Type B pancreatic cell (in vitro differentiated cells): ENCODE data around the gene CDKL2. TPM values are rescaled to one million over a fixed set of nuclear protein-coding genes. Genes with fewer than 3 reads are reported as not detected.

Source experiments
- DNase-seq: peaks from one replicate; pipeline ENCODE4 v3.0.0; 2021; ENCODE audit warnings: mixed read lengths; ENCODE audit not compliant: unreplicated experiment; ENCODE audit errors: extremely low spot score
- H3K27ac Mint-ChIP-seq: 2 replicates; pipeline ENCODE4 v1.8.0; 2021; ENCODE audit warnings: mild to moderate bottlenecking, mixed read lengths
- H3K27me3 Mint-ChIP-seq: 2 replicates; pipeline ENCODE4 v1.8.0; 2021; ENCODE audit warnings: mixed read lengths
- H3K36me3 Mint-ChIP-seq: 2 replicates; pipeline ENCODE4 v1.8.0; 2021; ENCODE audit warnings: mixed read lengths
- H3K4me1 Mint-ChIP-seq: one replicate; pipeline ENCODE4 v1.8.0; 2021; ENCODE audit warnings: mixed read lengths; ENCODE audit not compliant: unreplicated experiment
- H3K4me3 Mint-ChIP-seq: 2 replicates; pipeline ENCODE4 v1.8.0; 2021; ENCODE audit warnings: mild to moderate bottlenecking, mixed read lengths
- H3K9me3 Mint-ChIP-seq: 2 replicates; pipeline ENCODE4 v1.8.0; 2021; ENCODE audit warnings: mixed read lengths
- total RNA-seq: library from RNA; stranded (reverse); gene quantifications from 2 replicates; pipeline ENCODE4 v1.2.1, GENCODE V29; 2021; ENCODE audit warnings: low replicate concordance
- TF ChIP-seq, protein P1 (sequence below): fragments of 200-600 bp; sonication (generic); conservative IDR thresholded peaks from 2 replicates; pipeline ENCODE4 v1.5.0; 2021; ENCODE audit warnings: antibody characterized with exemption, mild to moderate bottlenecking

CDKL2 gene
- total RNA-seq, 1 donor from 2014 or later = 2.6 TPM

DNA sequence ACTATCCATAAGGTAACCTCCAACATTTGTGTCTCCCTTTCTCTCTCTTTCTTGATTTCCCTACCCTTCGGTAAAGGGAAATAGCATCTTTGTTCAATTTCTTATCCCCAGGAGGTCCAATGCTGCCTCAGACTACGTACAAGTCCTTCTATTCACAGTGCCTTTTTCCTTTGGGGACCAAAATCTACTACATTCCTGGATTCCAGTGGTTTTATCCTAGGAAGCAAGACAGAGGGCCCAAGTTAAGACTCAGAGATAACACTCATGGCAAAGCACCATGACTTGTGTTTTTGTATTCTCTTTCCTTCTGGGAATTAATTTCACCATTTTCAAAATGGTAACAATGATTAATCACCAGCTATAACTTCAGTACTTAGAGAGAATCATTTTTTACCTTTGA, 32.3 kb upstream of the CDKL2 start:
- no peaks in the 10 kb centered on the region for H3K9me3 Mint-ChIP-seq
- no peak for DNase-seq
- no peaks in the 10 kb centered on the region for H3K27me3 Mint-ChIP-seq
- H3K27ac Mint-ChIP-seq = no peak overlapping the region
- TF ChIP-seq, protein P1, sequence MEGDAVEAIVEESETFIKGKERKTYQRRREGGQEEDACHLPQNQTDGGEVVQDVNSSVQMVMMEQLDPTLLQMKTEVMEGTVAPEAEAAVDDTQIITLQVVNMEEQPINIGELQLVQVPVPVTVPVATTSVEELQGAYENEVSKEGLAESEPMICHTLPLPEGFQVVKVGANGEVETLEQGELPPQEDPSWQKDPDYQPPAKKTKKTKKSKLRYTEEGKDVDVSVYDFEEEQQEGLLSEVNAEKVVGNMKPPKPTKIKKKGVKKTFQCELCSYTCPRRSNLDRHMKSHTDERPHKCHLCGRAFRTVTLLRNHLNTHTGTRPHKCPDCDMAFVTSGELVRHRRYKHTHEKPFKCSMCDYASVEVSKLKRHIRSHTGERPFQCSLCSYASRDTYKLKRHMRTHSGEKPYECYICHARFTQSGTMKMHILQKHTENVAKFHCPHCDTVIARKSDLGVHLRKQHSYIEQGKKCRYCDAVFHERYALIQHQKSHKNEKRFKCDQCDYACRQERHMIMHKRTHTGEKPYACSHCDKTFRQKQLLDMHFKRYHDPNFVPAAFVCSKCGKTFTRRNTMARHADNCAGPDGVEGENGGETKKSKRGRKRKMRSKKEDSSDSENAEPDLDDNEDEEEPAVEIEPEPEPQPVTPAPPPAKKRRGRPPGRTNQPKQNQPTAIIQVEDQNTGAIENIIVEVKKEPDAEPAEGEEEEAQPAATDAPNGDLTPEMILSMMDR = no peak
- H3K4me3 Mint-ChIP-seq = no peak overlapping the region
- H3K36me3 Mint-ChIP-seq = peaks cover 16% of the 10 kb centered on the region
- H3K4me1 Mint-ChIP-seq = peaks cover 18% of the 10 kb centered on the region

DNA sequence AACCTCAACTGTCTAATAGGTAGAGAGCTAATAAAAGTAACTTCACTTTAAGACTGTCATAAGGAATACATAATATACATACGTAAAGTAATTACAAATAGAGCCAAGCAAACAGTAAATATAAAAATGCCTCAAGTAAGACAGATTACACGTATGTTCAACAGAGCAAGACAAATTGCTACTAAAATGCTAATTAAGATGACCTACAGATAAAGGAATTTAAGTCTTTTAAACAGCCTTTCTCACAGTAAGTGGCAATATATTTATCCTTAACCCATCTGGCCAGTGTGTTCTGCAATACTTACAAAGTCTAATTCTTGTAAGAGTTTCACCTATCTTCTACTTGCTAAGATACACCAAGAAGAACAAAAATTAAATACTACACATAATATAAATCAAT, 30.2 kb upstream of the CDKL2 start:
- Mint-ChIP-seq H3K4me3 (no peak overlapping the region), H3K4me1 (peaks cover 4% of the 10 kb centered on the region), H3K36me3 (peaks cover 21% of the 10 kb centered on the region), H3K27ac (no peak overlapping the region), H3K27me3 (no peaks in the 10 kb centered on the region), H3K9me3 (no peaks in the 10 kb centered on the region)
- TF ChIP-seq, protein P1 = no peak
- DNase-seq = no peak

DNA sequence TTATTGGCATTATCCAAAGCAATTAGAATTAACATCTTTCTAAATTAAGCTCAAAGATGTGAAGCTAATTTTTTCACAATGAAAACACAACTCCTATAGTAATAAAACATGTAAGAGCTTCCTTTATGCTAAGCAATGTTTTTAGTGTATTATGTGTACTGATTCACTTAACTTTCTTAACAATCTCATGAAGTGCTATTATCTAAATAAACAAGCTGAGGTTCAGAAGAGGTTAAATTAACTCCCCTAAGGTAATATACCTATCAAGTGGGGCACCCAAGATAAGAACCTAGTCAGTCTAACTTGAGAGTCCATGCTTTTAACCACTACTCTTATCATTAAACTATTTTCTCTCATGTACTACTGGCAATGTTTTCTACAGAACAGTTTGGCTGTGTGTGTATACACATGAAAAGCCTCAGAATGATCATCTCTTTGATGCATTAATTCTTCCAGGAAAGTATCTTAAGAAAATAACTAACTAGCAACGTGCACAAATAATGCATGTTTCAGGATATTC, 29.2 kb upstream of the CDKL2 start:
- Mint-ChIP-seq H3K27me3 (no peaks in the 10 kb centered on the region), H3K4me1 (peaks cover 4% of the 10 kb centered on the region), H3K4me3 (no peak overlapping the region), H3K27ac (no peak overlapping the region), H3K36me3 (peaks cover 25% of the 10 kb centered on the region), H3K9me3 (no peaks in the 10 kb centered on the region)
- DNase-seq = no peak
- TF ChIP-seq, protein P1 = no peak

DNA sequence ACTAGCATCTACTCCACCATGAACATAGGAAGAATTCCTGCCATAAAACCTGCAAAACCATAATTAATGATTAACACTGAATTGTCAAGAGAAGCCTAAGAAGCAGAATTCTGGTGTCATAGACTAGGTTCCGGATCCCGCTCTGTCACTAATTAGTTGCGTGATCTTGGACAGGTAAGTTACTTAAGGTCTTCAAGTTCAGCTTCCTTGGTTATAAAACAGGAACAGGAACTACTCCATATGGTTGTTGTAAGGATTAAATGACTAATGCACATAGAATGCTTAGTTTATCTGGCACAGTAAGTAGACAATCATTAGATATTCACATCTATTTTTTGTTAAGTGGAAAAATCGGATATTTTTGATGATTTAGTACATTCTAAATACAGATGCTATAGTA, 28.5 kb upstream of the CDKL2 start:
- H3K27me3 Mint-ChIP-seq = no peaks in the 10 kb centered on the region
- H3K4me3 Mint-ChIP-seq = no peak overlapping the region
- peak overlapping the region; percentile 44 for H3K27ac Mint-ChIP-seq
- no peaks in the 10 kb centered on the region for H3K9me3 Mint-ChIP-seq
- peaks cover 4% of the 10 kb centered on the region for H3K4me1 Mint-ChIP-seq
- peaks cover 25% of the 10 kb centered on the region for H3K36me3 Mint-ChIP-seq
- TF ChIP-seq, protein P1 = no peak
- DNase-seq = no peak

DNA sequence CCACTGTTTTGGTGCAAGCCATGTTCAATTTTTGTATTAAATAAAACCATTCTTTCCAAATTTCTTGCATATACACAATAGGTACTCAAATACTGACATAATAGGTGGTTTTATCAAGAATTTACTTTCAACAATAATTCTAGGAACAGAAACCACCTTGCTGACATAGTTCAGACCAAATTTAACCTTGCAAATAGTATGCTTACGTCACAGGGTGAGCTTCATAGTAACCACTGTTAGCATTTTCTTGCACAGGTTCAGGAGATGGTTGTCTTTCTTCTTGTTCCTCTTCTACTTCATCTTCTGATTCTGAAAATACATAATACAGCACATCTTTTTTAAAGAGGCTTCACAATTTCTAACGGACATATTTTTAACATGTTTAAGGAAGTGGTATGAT, 25.2 kb upstream of the CDKL2 start:
- Mint-ChIP-seq H3K36me3 (peaks cover 23% of the 10 kb centered on the region), H3K9me3 (no peaks in the 10 kb centered on the region), H3K27me3 (no peaks in the 10 kb centered on the region), H3K4me3 (no peak overlapping the region), H3K27ac (no peak overlapping the region), H3K4me1 (no peaks in the 10 kb centered on the region)
- DNase-seq = no peak
- TF ChIP-seq, protein P1 = no peak

DNA sequence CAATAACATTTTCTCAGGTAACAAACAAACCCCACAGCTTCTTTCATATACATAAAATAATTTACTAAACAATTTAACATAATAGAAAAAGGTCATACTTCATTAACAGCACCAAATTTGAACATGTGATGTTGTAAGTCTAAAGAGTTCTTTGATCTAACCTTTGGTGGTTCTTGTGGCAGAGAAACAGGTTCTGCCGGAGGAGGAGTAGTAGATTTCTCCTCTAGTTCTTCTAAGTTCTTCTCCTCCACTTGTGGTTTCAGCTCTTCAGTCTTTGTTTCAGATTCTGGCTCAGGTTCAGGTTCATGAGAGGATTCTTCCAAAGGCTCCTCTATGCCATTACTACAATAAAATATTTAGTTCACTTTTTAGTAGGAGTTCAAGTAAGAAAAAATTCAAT, 24.6 kb upstream of the CDKL2 start:
- H3K36me3 Mint-ChIP-seq = peaks cover 20% of the 10 kb centered on the region
- no peaks in the 10 kb centered on the region for H3K9me3 Mint-ChIP-seq
- H3K27ac Mint-ChIP-seq = no peak overlapping the region
- DNase-seq = no peak
- H3K4me1 Mint-ChIP-seq = no peaks in the 10 kb centered on the region
- TF ChIP-seq, protein P1 = no peak
- no peaks in the 10 kb centered on the region for H3K27me3 Mint-ChIP-seq
- no peak overlapping the region for H3K4me3 Mint-ChIP-seq
